ELR (cell line): ENCODE results near the gene GABRQ.
"Not testable (repeated sequence)": the region's sequence is repeated elsewhere in the genome, so short reads cannot be mapped to it uniquely, and the experiment has no call there.

ENCODE experiments used
- DNase-seq: peaks from one replicate; pipeline ENCODE4 v3.0.0-alpha.2; 2015; ENCODE audit warnings: low read depth

The GABRQ gene

GRCh38 chrX:152658302-152658701 lies 20.6 kb downstream of the GABRQ start:
- DNase-seq = no peak

- DNase-seq = no peak
Measured at GRCh38 chrX:152663086-152663485, 25.4 kb downstream of the GABRQ start.

GRCh38 chrX:152674135-152674534 lies 36.4 kb downstream of the GABRQ start:
- no peak for DNase-seq

GRCh38 chrX:152674652-152675051 lies 37.0 kb downstream of the GABRQ start:
- not testable (repeated sequence) for DNase-seq

- DNase-seq = not testable (repeated sequence)
Measured at GRCh38 chrX:152681012-152681411, 43.3 kb downstream of the GABRQ start.

- DNase-seq = not testable (repeated sequence)
Measured at GRCh38 chrX:152697952-152698931, 60.5 kb downstream of the GABRQ start, which contains the start of gene MAGEA3. Gene MAGEA3, plus strand, starts transcription at chrX:152698794. Its CDS starts 2,039 bp downstream, at chrX:152700833.

- DNase-seq = not testable (repeated sequence)
Measured at GRCh38 chrX:152700390-152700789, 62.7 kb downstream of the GABRQ start.

- DNase-seq = not testable (repeated sequence)
Measured at GRCh38 chrX:152706500-152706899, 68.8 kb downstream of the GABRQ start.
